EH (cell line): ENCODE measurements around the gene TRMT10A.
"Not testable (repeated sequence)": the region's sequence is repeated elsewhere in the genome, so short reads cannot be mapped to it uniquely, and the experiment has no call there.

Source experiments
- DNase-seq: peaks from one replicate; pipeline ENCODE4 v3.0.0-alpha.2; 2015; ENCODE audit warnings: low read depth

TRMT10A gene

DNA sequence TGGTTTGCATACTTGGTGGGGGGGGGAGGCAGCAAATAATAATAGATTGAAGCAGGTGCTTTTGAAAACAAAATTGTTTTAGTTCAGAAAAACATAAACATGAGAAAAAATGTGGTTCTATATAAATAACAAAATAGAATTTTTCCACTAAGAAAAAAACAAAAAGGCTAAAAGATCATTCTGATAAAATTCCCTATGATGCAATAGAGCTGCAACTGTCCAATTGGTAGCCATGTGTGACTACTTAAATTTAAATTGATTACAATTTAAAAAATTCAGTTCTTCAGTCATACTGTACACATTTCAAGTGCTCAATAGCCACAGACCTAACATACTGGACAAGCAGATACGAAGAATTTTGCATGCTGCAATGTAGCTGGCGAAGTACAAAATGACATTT is 11.0 kb downstream of the TRMT10A start:
- no peak for DNase-seq

- no peak for DNase-seq
Observed at GRCh38 chr4:99540277-99540939, 23.4 kb downstream of the TRMT10A start.

GRCh38 chr4:99537674-99538073 is 26.2 kb downstream of the TRMT10A start:
- no peak for DNase-seq

DNA sequence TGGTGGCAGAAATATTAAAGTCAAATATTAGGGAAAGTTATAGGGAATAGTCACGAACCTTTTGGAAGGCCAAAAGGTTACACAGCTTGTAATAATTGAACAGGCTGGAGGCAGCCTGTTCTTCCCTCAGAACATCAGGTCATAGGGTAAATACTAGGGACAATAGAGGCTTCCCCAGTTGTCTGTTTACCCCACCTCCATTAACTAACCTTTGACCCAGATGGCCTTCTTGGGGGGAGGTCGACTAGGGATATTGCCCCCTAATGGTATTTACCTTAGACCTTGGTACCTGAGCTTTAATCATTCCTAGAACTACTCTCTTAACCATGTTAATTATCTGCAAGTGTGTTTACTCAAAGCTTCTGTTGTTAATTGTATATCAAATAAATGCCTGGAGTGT is 27.0 kb downstream of the TRMT10A start:
- no peak for DNase-seq

DNA sequence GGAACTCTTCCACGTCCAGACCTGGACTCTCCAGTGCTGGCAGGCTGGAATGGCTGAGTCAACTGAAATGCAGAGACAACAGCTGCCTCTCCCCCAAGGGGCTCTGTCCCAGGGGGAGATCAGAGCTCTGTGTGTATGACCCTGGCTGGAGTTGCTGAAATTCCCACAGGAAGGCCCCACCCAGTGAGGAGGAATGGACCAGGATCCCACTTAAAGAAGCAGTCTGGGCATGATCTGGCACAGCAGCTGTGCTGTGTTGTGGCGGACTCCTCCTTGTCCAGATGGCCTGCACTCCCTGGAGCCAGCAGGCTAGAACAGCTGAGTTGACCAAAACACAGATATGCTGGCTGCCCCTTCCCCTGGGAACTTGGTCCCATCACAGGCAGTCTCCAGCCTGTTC is 27.6 kb downstream of the TRMT10A start:
- no peak for DNase-seq

DNA sequence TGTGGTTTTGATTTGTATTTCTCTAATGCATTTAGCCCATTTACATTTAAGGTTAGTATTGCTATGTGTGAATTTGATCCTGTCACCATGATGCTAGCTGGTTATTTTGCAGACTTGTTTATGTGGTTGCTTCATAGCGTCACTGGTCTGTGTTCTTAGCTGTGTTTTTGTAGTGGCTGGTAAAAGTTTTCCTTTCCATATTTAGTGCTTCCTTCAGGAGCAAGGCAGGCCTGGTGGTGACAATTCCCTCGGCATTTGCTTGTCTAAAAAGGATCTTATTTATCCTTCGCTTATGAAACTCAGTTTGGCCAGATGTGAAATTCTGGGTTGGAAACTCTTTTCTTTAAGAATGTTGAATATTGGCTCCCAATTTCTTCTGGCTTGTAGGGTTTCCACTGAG is 29.1 kb downstream of the TRMT10A start:
- not testable (repeated sequence) for DNase-seq

DNA sequence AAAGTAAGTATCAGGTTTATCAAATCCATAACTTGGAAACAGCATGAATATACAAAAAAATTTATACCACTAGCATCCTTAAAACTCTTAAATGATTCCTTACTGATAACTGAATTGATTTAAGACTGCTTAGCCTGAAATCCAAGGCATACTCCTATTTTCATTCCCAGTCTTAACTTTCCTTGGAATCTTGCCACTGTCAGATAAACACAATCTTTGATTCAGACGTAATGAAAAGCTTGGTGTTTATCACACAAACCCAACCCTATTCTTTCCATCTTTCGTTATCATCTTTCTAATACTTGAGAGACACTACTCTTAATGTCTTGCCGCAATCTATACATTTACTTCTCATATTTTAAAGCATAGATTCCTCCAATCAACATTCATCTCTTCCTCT is 33.9 kb downstream of the TRMT10A start:
- DNase-seq: no peak

GRCh38 chr4:99529228-99529627 is 34.6 kb downstream of the TRMT10A start:
- no peak for DNase-seq

- no peak for DNase-seq
Observed at GRCh38 chr4:99518601-99519295, 45.1 kb downstream of the TRMT10A start.

DNA sequence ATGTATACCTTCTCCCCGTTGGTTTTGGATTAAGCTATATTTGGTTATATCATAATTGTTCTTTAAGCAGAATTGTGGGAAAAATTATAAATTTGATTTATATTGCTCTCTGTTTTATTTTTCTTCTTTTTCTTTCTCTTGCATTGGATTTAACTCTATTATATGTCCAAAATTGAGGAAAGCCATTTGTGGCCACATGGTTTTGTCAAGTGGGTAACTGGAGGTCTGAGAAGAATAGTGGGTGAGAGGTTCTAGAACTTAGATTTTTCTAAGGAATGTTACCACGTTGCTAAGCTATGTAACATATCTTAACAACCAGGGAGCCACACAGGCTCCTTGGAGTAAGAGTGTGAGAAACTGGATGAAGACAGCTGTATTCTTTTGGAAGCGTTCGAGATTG is 53.1 kb downstream of the TRMT10A start, which contains the start of gene C4orf17:
TSS of gene C4orf17 (plus strand) at position 301 of the 400 bp plus-strand sequence. CDS start 2,061 bp downstream, outside the sequence.
- no peak for DNase-seq

GRCh38 chr4:99507762-99508161 is 56.1 kb downstream of the TRMT10A start:
- DNase-seq: no peak

DNA sequence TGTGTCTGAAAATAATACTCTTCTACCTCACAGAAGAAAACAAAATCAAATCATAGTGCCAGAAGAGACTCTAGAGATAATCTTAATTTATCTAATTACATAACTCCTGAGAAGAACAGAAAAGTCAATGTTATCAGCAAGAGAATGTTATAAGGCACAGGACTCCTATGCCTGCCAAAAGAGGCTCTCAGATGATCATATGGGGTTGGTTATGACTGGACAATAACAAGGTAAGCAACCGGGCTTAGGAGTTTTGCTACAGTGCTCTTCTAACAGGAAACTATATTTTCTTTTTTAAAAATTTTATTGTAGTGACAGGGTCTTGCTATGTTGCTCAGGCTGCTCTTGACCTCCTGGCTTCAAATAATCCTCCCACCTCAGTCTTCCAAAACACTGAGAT is 56.5 kb downstream of the TRMT10A start:
- DNase-seq: no peak

- peak; percentile 9 for DNase-seq
Observed at GRCh38 chr4:99506781-99507180, 57.1 kb downstream of the TRMT10A start.

GRCh38 chr4:99504804-99505502 is 58.9 kb downstream of the TRMT10A start:
- no peak for DNase-seq
